Skin epidermis (tissue), 12 donors: ENCODE measurements around the gene ZNF668.

Experiments
- H3K27ac ChIP-seq, 21 experiments: fragments of 200-600 bp; sonication (generic) in 11 of 21; one replicate each; pipeline ENCODE4 v1.5.0; 2020; ENCODE audit warnings: mild to moderate bottlenecking in 3 of 21, inconsistent platforms in 2 of 21, moderate library complexity in 2 of 21
- H3K4me3 ChIP-seq, 7 experiments: fragments of 200-600 bp; sonication (generic) in 2 of 7; one replicate each; pipeline ENCODE4 v1.5.0; 2020; ENCODE audit warnings: inconsistent platforms in 2 of 7, mild to moderate bottlenecking in 2 of 7, moderate library complexity in 1 of 7

Gene ZNF668

DNA sequence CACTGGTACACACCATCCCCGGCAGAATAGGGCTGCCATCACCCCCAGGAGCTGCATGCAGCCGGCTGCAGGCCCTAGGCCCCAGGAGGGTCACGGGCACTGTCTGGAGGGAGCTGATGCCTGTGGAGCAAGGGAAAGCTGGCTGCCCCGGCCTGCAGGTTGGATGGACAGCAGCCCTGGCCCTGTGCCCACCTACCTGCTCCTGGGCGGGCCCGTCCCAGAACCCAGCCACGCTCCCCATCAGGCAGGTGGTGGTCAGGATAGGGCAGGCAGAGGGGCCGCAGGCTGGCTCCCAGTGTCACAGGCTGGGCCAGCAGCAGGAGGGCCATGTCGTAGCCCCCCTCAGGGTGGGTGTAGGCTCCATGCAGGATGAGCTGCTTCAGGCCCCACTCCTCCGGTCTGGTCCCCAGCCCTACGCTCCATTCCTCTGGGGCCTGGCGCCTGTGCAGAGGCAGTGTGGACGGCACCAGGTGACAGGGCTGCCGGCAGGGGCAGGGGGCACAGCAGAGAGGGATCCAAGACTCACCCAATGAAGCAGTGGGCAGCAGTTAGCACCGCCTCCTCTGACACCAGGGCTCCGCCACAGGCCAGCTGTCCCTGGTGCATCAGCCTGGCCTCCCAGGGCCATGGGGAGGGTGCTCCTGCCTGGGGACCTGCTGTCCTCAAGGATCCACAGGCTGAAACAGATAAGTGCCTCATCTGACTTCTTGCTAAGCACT is 10.7 kb upstream of the ZNF668 start:
- Histone ChIP-seq H3K4me3 (no peak overlapping the region), H3K27ac (peak overlapping the region in 12 of 21 experiments; percentile 15 to 77 (median 55))

DNA sequence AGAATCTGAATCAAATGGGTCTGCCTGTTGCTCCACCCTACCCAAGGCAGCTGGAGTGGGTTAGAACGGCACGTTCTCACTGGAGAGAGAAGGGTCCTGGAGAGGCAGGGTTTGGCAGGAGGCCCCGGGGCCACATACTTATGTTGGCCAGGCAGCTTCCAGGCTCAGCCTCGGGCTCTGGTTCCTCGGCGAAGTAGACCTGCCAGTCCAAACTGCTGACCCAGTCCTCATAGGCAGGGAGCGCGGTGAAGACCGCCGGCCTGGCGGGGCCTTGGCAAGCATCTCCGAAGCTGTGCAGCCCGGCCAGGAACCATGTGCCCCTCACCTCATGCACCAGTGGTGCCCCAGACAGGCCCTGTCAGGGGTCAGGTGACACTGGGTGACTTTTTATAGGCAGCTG is 9.9 kb upstream of the ZNF668 start:
- H3K27ac ChIP-seq, result peak overlapping the region in 2 of 21 experiments; percentile 29 to 59
- H3K4me3 ChIP-seq, result no peak overlapping the region

DNA sequence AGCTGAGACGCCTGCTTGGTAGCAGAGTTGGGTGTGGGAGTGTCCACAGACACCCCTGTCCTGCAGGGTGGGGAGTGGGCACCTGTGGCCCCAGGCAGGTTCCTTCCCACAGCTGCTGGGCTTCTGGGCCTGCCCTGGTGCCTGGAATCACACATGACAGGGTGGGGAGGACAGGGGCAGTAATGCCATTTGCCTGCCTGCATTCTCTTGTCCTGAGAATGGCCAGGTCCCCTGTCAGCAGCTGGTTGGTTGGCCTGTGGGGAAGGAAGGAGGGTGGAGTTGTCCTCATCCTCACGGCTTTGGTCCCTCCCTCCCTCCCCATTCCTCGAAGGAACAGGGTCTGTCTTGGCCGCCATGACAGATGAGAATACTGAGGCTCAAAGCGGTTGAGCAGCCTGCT is 9.5 kb upstream of the ZNF668 start:
- Histone ChIP-seq H3K27ac (peak overlapping the region in 2 of 21 experiments; percentile 29 to 43), H3K4me3 (no peak overlapping the region)

DNA sequence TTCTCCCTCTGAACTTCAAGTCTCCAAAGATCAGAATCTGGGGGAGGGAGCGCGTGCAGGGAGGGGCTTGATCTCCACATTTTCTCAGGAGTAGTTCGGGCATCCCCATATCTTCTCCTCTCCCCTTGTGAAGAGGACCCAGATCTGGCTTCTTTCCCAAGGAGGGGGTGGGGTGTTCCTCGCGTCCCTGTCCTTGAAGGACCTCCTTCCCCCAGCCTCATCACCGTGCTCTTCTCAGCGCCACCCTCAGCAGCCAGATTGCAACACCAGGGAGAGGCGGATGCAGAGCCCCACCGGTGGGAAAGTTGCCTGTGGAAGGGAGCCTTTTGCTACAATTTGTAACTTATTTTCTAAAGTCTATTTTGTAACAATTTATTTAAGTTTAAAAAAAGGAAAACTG is 9.0 kb upstream of the ZNF668 start:
- peak overlapping the region in 5 of 21 experiments; percentile 22 to 50 (median 33) for H3K27ac ChIP-seq

DNA sequence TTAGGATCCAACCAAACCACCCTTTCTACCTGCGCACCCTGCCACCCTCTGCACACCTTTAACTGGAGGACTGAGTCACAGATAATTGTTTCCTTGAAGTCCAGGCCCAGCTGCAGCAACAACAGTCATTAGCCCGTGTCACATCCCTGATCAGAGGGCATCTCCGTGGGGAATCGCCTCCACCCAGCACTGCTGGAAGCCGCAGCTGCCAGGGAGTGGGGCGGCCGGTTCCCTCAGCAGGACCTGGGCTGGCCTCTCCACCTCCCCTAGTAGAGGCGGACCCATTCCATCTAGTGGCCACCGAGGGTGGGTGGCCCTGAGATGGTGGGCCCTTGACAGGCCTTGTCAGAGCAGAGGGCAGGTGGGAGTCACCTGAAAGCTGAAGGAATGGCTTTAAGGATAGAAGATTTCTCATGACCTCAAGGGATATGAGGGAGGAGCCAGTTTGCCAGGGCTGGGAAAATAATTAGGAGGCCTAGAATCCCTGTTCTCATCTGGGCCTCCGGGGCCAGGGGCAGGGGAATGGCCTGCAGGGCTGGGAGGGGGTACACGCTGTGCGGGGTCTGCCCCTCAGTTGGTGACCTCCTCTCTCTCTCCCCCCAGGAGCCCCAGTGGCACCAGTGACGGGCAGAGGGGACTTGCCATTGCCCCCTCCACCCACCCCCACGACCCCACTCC is 8.5 kb upstream of the ZNF668 start:
- peak overlapping the region in 8 of 21 experiments; percentile 18 to 66 (median 40) for H3K27ac ChIP-seq
- H3K4me3 ChIP-seq, result no peak overlapping the region

More for the DNA sequence above, 9.0 kb upstream of the ZNF668 start:
- H3K4me3 ChIP-seq, result no peak overlapping the region

DNA sequence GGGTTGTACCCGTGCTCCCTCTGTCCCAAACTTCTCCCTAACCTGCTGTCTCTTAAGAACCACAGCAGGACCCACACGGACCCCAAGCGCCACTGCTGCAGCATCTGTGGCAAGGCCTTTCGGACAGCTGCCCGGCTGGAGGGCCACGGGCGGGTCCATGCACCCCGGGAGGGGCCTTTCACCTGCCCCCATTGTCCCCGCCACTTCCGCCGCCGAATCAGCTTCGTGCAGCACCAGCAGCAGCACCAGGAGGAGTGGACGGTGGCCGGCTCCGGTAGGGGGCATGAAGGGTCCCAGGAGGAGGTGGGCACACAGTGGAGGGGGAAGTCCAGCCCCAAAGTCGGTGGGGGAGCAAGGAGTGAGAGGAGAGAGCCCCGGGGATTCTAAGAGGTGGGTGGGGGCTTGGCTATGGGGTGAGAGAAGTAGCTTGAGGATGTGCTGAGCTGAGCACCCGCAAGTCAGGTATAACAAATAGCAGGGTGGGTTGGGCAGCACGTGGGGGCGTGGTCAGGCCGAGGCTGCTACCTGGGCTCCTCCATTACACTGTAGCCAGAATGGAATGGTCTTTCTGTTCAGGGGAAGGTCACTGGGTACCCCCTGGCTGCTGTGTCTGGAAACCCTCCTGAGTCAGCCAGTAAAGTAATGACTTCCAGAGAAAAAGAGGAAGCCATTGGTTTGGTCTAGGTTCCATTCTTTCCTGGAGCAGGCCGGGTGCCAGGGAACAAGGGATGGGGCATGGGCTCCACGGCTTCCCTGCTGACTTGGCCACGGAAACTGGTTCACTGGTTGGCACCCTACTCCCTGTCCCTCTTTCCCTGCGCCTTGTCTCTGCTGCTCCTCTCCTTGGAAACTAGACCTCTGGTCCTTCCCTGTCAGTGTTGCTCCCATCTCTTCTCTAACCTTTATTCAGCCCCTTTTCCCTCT is 7.7 kb upstream of the ZNF668 start:
- H3K27ac ChIP-seq, result peak overlapping the region in 10 of 21 experiments; percentile 1 to 66 (median 38)
- no peak overlapping the region for H3K4me3 ChIP-seq

DNA sequence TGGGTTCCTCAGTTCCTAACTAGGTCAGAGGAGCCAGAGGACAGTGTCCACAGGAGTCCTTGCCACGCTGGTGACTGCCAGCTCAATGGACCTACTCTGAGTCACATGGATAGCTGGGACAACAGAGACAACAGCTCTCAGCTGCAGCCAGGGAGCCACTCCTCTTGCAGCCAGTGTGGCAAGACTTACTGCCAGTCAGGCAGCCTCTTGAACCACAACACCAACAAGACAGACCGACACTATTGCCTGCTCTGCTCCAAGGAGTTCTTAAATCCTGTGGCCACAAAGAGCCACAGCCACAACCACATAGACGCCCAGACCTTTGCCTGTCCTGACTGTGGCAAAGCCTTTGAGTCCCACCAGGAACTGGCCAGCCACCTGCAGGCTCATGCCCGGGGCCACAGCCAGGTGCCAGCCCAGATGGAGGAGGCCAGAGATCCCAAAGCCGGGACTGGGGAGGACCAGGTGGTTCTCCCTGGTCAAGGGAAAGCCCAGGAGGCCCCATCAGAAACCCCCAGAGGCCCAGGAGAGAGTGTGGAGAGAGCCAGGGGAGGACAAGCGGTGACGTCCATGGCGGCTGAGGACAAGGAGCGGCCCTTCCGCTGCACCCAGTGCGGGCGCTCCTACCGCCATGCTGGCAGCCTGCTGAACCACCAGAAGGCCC is 6.8 kb upstream of the ZNF668 start:
- peak overlapping the region in 7 of 21 experiments; percentile 1 to 66 (median 28) for H3K27ac ChIP-seq
- no peak overlapping the region for H3K4me3 ChIP-seq

DNA sequence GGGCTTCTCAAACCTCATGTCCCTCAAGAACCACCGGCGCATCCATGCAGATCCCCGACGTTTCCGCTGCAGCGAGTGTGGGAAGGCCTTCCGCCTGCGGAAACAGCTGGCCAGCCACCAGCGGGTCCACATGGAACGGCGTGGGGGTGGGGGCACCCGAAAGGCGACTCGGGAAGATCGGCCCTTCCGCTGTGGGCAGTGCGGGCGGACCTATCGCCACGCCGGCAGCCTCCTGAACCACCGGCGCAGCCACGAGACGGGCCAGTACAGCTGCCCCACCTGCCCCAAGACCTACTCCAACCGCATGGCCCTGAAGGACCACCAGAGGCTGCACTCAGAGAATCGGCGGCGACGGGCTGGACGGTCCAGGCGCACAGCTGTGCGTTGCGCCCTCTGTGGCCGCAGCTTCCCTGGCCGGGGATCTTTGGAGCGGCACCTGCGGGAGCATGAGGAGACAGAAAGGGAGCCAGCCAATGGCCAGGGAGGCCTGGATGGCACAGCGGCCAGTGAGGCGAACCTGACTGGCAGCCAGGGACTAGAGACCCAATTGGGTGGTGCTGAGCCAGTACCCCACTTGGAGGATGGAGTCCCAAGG is 6.1 kb upstream of the ZNF668 start:
- no peak overlapping the region for H3K27ac ChIP-seq
- H3K4me3 ChIP-seq, result no peak overlapping the region

DNA sequence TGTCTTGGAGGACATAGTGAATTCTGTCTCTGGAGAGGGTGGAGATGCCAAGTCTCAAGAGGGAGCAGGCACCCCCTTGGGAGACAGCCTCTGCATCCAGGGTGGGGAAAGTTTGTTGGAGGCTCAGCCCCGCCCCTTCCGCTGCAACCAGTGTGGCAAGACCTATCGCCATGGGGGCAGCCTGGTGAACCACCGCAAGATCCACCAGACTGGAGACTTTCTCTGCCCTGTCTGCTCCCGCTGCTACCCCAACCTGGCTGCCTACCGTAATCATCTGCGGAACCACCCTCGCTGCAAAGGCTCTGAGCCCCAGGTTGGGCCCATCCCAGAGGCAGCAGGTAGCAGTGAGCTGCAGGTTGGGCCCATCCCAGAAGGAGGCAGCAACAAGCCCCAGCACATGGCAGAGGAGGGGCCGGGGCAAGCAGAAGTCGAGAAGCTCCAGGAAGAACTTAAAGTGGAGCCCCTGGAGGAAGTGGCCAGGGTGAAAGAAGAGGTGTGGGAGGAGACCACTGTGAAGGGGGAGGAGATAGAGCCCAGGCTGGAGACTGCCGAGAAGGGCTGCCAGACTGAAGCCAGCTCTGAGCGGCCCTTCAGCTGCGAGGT is 5.4 kb upstream of the ZNF668 start:
- Histone ChIP-seq H3K4me3 (no peak overlapping the region), H3K27ac (no peak overlapping the region)

DNA sequence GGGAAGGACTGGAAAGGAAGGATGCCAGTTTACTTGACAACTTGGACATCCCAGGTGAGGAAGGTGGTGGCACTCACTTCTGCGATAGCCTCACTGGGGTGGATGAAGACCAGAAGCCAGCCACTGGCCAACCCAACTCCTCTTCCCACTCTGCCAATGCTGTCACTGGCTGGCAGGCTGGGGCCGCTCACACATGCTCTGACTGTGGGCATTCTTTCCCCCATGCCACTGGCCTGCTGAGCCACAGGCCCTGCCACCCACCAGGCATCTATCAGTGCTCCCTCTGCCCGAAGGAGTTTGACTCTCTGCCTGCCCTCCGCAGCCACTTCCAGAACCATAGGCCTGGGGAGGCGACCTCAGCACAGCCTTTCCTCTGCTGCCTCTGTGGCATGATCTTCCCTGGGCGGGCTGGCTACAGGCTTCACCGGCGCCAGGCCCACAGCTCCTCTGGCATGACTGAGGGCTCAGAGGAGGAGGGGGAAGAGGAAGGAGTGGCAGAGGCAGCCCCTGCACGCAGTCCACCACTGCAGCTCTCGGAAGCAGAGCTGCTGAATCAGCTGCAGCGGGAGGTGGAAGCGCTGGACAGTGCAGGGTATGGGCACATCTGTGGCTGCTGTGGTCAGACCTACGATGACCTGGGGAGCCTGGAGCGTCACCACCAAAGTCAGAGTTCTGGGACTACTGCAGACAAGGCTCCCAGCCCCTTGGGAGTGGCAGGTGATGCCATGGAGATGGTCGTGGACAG is 4.7 kb upstream of the ZNF668 start:
- Histone ChIP-seq H3K27ac (no peak overlapping the region), H3K4me3 (no peak overlapping the region)

DNA sequence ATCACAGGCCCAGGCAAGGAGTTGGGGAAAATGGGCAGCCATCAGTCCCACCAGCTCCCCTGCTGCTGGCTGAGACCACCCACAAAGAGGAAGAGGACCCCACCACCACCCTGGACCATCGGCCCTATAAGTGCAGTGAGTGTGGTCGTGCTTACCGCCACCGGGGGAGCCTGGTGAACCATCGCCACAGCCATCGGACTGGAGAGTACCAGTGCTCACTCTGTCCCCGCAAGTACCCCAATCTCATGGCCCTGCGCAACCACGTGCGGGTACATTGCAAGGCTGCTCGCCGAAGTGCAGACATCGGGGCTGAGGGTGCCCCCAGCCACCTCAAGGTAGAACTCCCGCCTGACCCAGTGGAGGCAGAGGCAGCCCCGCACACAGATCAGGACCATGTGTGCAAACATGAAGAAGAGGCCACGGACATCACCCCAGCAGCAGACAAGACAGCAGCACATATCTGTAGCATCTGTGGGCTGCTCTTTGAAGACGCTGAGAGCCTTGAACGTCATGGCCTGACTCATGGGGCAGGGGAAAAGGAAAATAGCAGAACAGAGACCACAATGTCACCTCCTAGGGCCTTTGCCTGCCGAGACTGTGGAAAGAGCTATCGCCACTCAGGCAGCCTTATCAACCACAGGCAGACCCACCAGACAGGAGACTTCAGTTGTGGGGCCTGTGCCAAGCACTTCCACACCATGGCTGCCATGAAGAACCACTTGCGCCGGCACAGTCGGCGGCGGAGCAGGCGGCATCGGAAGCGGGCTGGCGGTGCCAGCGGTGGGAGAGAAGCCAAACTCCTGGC is 3.8 kb upstream of the ZNF668 start:
- H3K27ac ChIP-seq, result no peak overlapping the region

DNA sequence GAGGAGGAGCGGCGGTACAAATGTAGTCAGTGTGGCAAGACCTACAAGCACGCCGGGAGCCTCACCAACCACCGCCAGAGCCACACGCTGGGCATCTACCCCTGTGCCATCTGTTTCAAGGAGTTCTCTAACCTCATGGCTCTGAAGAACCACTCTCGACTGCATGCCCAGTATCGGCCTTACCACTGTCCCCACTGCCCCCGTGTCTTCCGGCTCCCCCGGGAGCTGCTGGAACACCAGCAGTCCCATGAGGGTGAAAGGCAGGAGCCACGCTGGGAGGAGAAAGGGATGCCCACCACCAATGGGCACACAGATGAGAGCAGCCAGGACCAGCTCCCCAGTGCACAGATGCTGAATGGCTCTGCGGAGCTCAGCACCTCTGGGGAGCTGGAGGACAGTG is 3.0 kb upstream of the ZNF668 start:
- H3K27ac ChIP-seq, result no peak overlapping the region
- H3K4me3 ChIP-seq, result no peak overlapping the region

More for the DNA sequence above, 3.8 kb upstream of the ZNF668 start:
- no peak overlapping the region for H3K4me3 ChIP-seq

DNA sequence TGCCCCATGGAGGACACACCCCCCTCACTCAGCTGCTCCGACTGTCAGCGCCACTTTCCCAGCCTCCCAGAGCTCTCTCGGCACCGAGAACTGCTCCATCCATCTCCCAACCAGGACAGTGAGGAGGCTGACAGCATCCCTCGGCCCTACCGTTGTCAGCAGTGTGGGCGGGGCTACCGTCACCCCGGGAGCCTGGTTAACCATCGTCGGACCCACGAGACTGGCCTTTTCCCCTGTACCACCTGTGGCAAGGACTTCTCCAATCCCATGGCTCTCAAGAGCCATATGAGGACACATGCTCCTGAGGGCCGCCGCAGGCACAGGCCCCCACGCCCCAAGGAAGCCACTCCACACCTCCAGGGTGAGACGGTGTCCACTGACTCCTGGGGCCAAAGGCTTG is 2.3 kb upstream of the ZNF668 start:
- Histone ChIP-seq H3K4me3 (no peak overlapping the region), H3K27ac (no peak overlapping the region)

DNA sequence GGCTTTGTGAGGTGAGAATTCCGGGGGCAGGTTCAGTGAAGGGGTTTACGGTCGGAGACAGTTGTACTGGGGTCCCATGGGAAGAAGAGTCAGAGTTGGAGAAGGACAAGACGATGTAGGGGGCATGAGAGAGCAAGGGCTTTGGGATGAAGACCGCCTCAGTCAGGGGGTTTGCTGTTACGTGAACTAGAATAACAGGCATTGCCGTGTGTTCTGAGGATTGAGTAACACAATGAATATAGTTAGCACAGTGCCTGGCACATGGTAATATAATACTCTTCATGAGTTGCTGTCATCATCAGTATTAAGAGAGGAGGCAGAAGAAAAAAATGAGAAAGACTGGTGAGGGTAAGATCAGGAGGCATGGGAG is 759 bp upstream of the ZNF668 start:
- Histone ChIP-seq H3K27ac (peak overlapping the region; percentile 76 to 98 (median 96)), H3K4me3 (peak overlapping the region; percentile 61 to 97 (median 88))

DNA sequence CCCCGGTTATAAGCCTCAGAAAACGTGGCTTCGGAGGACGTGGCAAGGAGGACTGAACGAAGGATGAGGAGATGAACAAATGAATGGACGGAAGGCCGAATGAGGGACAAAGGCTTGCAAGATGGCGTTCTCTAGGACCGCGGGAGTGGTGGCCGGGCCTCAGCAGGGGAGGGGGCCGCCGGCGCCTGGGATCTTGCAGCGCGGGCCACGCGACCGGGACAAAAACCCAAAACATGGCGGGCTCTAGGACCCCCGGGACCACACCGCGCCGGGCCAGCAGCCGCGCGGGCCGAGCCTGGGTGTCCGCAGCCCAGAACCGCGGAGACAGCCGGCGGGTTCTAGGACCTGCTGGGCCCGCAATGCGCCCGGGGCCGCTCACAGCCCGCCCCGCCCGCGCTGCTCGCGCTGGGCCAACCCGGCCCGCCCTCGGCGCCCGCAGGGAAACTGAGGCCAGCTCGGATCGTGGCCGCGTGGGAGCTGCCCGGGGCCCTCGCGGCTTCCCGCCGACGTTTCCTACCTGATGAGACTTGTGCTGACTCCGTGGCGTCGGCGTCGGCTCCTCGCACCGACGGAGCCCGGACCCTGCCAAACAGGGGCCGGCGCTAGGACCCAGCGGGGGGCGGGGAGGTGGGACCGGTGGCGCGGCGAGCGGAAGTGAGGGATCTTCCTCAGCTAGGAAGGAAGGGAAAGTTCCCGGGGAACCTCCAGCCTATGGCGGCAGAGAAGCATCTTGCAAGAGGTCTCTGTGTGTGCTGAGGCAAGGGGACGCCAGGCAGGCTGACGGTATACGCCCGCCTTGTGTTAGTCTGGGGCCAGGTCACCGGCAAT is 684 bp downstream of the ZNF668 start:
- H3K4me3 ChIP-seq, result peak overlapping the region; percentile 61 to 97 (median 88)
- peak overlapping the region; percentile 78 to 98 (median 96) for H3K27ac ChIP-seq

DNA sequence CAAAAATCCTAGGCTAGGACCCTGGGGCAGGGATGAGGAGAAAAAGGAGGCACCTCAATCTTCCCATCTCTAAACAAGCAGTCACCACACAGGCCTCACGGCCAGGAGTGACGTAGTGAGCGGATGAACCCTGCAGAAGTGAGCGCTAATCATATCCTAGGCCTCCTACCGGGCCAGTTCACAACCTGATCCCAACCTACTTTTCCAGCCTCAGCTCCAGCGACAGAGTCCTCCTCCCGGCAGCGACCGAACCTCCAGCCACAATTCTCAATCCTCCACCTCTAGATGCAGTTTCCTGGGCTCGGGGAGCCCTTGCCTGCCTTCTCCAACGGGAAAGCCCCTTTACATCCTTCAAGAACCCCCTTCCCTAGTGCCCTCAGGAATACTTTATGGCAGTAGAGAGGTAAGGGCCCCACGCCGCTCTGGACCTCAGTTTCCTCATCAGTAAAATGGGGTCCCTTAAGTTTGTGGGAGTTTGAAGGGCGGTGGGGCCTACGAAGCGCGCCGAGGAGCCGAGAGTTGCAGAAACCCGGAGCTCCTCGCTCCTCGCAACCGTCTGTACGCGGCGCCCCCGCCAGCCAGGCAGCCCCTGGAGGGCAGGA is 1.4 kb downstream of the ZNF668 start:
- H3K4me3 ChIP-seq, result peak overlapping the region; percentile 61 to 97 (median 88)
- H3K27ac ChIP-seq, result peak overlapping the region; percentile 78 to 98 (median 96)
